NCI-H69 (cell line): ENCODE results near the gene KRTAP5-4.
"Not testable (repeated sequence)": the region's sequence is repeated elsewhere in the genome, so short reads cannot be mapped to it uniquely, and the experiment has no call there.

ENCODE experiments used
- DNase-seq: peaks from one replicate; lab custom pipeline; 2025; lab: John Stamatoyannopoulos, UW

The KRTAP5-4 gene

DNA sequence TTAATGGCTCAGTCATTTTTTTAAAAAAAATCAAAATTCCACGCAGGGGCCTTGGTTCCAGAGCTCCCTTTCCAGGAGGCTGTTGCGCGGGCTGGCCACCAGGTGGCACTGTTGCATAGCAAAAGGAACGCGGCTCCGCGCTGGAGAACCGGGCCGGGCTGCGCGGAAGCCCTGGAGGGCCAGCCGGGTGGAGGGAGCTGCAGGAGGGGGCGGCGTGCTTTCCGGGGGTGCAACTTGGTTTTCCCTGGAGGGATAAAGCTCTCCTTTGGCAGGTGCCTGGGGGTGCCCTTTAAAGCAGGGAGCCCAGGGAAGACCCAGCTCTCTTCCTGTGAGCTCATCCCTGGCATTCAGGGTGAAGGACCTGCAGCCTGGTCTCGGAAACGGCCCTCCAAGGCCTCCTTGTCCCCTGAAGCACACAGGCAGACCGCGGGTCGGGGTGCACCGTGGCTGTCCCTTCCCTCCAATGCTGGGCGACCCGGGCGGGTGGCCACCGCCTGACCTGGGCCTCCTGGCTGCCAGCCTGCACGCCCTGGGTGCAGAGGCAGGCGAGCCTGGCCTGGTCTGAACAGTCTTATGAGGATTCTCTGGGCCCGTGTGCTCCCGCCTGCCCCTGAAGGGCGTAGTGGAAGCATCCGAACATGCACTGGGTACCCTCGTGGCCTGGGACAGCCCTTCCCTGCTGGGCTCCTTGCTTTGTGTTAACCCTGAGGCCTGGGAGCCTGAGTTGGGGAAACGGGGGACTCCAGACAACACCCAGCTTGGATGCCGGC lies 31.0 kb upstream of the KRTAP5-4 start:
- peak; percentile 73 for DNase-seq

DNA sequence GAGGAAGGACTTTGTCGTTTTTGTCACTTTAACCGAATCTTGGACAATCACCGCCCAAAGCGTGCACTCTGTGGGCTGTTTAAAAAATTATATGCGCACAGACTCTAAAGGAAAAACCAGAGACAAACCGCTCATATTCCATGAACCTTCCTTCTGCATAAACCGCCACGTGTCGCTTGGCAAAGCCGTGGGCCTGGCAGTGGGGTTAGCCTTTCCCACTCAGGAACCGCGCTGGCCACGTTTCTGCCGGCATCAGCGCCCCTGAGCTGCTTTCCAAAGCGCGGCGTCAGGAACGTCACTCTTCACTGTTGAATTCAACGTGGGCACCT lies 30.5 kb upstream of the KRTAP5-4 start:
- DNase-seq, result no peak

DNA sequence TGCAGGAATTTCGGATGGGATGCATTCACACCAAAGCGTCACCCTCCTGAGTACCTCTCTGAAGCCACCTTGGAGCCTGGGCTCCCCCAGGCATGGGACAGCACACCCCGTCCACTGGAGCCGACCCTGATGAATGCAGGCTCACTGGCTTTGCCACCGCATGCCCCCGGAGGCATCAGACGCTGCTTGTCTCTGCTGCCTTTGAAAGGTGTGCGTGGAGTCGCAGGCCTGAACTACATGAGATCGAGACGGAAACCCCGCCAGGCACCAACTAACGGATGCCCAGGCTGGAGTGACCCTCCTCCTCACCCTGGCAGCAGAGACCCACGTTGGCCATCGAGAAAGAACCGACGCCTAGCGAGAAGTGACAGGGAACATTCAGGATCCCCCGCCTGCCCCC lies 30.1 kb upstream of the KRTAP5-4 start:
- no peak for DNase-seq

DNA sequence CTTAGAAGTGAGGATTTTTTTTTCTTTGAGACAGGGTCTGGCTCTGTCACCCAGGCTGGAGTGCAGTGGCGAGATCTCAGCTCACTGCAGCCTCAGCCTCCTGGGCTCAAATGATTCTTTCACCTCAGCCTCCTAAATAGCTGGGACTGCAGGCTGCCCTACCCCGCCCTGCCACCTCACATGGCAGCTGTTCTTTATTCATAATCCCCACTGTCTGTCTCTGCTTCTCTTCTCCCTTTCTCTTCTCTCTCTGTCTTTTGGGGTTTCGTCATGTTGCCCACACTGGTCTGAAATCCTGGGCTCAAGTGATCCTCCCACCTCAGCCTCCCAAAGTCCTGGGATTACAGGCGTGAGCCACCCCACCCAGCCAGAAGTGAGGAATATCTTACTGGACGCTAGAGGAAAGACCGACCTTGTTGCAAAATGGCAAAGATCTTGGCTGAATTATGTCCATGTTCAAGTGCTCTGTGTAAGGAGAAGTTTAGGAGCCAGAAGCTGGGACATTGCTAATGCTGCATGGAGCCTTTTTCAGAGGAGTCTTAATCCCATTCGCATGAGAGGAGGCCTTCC lies 29.6 kb upstream of the KRTAP5-4 start:
- no peak for DNase-seq

DNA sequence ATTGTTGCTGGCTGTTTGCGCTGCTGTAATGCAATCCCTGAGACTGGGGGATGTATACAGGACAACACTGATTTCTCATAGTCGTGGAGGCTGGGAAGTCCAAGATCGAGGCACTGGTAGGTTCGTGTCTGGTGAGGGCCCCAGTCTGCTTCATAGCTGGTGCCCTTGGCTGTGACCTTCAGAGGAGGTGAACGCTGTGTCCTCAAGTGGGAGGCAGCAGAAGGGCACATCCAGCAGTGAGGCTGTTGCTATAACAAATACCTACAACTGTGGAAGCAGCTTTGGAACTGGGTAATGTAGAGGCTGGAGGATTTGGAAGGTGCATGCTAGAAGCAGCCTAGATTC lies 29.0 kb upstream of the KRTAP5-4 start:
- no peak for DNase-seq

DNA sequence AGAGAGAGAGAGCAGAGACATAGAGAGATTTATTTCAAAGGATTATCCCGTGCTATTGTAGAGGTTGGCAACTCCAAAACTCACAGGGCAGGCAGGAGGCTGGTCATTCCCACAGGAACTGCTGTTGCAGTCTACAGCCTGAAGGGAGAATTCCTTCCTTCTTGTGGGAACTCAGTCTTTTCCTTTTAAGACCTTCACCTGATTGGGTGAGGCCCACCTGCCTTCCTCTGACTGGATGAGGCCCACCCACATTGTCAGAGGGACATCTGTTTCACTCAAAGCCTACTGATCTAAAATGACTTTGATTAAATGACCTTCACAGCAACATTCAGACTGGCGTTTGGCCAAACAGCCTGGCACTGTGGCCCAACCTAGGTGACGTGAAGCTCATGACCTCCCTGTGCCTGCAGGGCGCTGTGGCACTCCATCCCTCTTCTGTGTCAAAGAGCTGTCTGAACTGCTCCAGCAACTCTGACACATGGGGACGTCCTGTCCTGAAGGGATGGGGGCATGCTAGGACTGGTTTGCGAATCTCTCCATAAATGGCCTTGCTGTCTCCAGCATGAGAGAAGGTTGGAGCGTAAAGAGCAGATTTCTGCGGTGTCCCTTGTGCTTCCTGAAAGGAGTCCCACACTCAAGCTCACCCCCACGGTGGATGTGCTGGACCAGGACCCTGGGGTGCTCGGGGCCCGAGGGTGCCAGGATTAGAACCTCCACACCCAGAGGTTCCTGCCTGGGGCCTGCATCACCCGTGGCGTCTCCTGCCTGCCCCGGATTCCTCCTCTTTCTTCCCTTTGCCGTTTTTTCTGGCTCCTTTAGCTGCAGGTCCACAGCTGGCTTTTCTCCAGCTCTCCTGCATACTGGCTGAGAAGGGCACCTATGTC lies 28.3 kb upstream of the KRTAP5-4 start:
- DNase-seq, result no peak

DNA sequence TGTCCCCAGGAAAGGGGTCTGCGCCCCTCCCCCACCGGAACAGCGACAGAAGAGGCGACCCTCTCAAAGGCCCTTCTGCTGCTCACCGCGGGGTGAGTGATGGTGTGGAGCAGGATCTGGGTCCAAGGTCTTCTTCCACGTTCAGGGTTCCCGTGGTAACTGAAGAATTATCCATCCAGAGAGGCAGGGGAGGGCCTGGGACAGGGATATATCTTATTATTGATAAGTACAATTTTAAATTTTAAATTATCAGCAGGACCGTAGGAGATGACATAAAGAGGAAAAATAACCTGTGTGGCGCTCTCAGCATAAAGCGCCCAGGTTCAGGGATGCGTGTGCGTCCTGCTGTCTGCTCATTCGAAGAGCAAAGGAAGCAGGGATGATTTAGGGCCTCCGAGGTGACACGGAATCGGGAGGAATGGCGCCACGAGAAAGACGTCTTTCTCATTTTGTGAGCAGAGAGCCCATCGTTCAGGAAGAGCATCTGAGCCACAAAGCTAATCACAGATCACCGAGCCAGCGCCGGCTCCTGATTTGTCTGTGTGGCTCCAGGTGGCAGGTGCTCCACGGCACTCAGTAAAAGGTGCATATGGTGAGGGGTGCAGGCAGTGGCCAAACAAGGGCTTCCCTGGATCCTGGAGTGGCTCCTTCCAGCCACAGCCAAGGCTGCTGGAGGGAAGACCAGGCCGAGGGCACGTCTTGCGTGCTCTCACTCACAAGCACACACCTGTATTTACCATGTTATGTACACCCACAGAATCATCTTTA lies 26.9 kb upstream of the KRTAP5-4 start:
- DNase-seq, result no peak

DNA sequence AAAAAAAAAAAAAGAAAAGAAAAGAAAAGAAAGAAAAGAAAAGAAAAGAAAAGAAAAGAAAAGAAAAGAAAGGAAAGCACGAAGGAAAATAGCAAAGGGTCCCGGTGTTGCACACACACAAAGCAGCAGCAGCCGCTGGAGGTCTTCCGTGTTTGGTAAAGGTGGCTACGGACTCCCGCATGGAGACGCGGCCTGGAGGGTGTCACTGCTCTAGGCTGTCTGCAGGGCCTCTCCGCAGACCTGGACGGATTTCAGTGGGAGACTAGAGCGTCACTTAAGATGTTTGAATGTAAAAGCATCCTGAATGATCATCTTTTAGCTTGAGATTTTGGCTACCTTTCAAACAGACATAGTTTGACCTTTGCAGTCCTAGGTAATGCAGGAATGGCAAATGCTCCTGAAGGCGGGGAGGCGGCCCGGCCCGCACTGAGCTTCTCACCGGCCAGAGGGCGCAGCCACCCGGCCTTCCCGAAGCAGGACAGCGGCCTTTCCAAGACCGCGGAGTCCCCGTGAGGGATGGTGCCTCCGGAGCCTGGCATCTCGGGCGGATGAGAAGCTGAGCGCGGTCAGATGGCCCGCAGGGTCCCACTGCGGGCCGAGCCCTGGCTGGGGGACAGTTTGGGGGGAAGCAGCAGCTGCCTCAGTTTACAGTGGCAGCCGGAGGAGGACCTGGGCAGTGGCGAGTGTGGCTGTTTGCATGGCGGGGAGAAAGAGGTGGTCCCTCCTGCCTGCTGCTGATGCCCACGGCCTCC lies 26.1 kb upstream of the KRTAP5-4 start:
- no peak for DNase-seq

DNA sequence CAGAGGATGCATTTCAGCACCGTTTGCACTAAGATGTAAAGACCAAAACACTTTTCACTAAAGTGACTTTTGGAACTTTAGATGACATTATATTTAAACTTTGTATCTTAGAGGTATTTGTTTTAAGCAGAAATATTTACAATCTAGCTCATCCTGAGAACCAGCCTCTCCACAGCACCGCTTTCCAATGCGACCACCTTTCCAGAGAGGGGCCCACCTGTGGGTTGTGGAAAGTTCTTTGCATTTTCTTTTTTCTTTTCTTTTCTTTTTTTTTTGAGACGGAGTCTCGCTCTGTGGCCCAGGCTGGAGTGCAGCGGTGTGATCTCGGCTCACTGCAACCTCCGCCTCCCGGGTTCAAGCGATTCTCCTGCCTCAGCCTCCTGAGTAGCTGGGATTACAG lies 24.6 kb upstream of the KRTAP5-4 start:
- not testable (repeated sequence) for DNase-seq

DNA sequence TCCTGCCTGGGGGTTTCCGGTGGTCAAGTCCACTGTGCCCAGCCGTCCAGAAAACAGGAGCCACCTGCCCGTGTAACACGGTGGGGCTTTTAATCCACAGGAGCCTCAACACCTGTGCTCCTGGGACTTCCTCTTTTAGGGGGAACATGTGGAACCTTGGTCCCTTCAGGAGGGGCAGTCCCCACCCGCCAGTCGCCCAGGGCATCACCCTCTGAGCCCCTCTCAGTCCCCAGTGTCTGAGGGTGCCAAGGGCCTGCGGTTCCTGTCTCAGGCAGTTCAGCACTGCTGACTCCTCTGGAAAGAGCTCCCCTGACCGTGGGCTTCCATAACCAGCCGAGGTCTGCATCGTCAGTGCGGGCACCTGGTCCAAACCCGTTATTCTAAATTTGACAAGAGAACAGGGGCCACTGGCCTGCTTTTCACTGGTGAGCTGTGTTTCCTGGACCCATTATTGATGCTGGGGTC lies 23.5 kb upstream of the KRTAP5-4 start:
- DNase-seq, result no peak

DNA sequence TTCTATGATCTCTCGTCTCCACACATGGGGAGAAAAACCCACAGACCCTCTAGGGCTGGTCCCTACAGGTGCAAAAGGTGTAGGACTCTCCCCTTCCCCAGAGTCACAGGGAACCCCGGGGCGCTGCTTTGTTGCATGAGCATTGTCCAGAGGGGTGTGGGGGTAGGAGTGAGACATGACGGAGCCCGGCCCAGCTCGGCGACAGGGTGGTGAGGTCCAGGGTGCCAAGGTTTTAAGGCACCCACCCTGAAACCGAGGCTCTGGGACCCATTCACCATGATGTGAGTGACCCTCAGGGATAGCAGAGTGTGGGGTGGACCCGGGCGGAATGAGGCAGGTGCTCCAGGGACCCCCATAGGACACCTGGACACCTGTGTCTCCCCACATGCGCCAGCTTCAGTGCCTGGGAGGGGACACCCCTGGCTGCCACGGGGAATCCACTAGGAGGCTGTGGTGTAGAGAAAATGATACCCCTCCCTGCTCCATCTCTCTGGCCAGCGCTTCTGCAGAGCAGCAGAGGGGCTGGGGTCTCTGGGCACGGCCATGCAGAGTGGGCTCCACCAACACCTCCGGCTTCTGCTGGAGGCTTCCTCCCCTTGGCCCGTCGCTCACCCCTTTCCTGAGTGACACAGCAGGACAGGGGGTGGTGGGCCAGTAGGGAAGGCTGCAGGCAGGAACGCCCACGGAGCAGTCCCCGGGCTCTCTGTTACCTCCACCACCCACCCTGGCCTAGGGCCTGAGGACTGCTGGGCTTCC lies 22.8 kb upstream of the KRTAP5-4 start:
- no peak for DNase-seq

DNA sequence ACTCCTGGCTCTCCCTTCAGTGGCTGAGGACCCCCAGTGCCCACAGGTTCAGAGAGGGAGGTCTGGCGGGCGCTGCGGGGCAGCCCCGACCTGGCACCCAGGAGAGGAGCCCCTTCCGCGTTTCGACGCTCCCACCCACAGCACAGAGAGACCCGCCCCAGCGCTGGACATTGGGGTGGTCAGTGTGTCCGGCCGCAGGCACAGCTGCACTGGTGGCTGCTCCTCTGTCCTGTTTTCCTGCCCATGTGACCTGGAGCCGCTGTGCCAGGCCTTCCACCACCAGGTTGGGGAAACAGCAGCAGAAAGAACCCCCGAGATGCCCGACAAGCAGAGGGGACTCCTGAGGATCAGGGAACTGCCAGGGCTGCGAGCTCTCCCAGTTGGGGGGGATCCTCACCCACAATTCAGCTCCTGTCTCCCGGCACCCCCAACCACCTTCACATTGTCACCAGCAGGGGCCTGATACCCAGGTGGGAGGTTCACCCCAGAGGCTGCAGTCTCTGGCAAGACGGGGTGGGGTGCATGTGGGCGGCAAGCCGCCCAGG lies 21.3 kb upstream of the KRTAP5-4 start:
- DNase-seq, result no peak

DNA sequence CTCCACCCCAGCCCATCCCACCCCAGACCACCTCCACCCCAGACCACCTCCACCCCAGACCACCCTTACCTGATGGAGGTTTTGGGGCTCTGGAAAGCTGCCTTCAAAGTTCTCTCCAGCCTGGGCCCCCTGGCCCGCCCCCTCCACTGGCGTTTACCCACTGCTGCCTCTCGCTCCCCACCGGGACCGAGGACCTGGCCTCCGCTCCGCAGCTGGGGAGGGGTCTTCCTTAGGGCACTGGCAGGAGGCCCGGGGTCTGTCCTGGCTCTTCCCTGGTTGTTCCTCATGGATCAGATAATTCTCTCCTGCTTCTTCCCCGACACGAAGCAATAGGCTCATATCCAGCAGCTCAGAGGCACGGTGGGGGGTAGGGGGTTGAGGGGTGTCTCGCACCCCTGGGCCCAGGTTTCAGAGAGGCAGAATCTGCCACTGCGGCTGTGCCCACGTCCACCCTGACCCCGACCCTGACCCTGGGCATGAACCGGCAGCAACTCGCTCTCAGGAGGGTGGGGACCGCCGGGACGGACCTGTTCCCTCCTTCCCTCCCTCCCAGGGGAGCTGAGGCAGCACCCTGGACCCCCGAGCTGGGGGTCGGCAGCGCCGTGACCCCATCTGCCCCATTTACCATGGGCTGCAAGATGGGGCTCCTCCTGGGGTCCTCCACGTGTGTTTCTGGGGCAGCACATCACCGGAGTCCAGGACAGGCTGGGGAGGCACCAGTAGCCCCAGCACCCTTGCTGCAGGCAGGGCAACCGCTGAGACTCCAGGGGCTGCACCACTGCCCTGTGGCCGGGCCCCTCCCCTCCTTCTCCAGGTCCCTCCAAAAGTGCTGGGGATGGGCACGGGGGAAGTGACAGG lies 20.6 kb upstream of the KRTAP5-4 start:
- no peak for DNase-seq

DNA sequence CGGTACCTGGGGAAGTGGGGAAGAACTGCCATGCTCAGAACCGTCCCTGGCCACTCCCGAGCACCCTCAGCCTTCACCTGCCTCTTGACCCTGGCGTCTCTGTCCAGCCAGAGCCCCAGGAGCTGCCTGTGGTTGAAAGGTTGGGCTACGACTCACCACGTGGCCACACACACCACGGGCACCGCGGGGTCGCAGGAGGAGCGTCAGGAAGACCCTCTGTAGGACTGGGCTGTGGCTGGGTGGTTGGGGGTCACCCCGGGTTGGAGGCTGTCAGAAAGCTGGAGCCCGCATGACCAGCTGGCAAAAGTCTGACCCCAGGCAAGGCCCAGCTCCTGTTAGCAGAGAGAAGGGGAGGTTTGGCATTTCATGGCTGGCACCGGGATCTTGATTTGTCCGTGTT lies 19.2 kb upstream of the KRTAP5-4 start:
- no peak for DNase-seq

DNA sequence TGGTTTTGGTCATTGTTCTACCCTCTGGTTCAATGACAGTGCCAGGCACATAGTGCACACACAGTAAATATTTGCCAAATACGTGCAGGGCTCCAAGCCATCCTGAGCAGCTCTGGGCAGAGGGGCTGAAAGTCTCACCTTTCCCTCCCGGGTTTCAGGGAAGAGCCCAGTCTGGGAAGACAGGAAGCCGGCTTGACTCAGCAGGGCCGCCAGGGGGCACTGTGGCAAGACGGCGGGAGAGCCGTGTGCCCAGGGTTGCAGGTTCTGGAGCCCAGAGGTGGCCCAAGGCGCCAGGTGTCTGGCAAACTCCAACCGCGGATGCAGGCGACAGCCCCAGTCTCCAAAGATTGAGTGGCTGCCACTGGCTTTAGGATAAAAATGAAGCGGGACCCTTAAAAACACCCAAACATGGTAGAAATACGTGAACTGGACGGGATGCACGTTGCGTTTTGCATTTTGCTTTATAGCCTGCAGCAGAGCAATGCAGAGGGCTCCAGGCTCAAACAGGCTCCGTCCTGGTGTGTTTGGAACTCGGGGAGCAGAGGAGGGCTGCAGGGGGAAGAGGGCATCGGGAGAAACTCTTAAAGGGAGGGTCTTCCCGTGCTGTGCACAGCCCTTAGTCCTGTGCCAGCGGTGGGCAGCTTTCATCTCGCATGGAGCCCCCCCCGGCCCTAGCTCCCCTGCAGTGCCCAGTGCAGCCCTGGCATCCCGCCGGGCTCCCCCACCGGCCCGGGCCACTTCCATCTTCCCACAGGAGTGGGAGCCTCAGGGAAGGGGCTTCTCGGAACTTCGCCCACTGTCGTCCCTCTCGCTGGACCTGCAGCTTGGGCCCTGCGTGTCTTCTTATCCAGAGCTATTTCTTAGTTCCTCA lies 18.4 kb upstream of the KRTAP5-4 start:
- peak; percentile 93 for DNase-seq

DNA sequence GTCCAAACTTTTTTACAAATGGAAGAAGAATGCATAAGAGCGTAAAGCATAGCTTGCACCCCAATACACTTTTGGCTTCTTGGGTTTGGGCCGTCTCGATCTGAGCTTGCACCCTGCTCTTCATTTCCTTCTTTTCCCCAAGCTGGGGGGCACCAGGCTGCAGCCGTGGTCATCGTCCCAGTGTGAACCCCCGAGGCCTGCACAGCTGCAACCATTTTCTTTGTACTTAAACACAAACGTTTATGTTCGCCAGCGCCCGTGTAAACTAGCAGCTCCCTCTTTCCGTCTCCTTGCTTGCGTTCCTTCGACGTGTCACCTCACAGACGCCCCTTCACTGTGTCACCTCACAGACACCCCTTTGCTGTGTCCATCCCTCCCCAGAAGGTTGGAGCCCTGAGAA lies 17.7 kb upstream of the KRTAP5-4 start:
- DNase-seq, result no peak

DNA sequence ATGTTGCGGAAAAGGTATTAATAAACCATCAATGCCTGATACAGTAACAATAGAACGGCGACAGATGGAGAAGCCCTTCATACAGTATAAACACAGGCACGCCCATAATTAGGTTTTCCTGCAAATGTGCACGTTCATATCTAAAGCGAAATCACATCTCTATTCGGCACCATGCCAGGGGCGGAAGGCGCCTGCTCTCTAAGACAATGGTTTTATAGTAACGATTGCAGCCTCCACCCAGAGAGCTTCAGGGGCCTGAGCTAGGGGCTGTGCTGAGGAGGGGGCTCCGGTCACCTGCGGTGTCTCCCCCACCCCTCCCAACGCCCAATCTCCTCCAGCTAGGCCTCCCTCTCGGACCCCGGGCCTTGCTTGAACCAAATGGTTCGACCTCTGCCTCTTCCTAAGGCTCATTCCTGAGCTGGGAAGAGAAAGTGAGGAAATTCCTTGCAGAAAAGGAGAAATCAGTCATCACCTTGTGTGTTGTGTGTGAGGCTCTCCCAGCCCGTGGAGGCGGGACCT lies 17.2 kb upstream of the KRTAP5-4 start:
- DNase-seq, result peak; percentile 98

DNA sequence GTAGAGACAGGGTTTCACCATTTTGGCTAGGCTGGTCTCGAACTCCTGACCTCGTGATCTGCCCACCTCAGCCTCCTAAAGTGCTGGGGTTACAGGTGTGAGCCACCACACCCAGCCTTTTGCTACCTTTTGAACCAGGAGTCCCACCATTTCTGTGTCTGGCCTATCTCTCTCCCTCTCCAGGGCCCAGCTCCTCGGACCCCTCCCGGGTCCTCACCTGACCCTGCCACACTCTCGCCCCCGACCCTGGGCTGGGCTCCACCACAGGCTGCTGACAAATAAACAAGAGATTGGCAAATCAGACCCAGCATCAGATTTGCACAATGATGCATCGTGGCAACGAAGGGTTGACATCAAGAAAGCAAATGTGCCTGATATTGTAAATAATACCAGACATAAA lies 16.4 kb upstream of the KRTAP5-4 start:
- peak; percentile 75 for DNase-seq
